LoVo (cell line): Measurements from ENCODE around the gene RADX.

Experiments
- DNase-seq: peaks from one replicate; pipeline ENCODE4 v3.0.0-alpha.2; 2016; ENCODE audit warnings: low spot score

Gene RADX

GRCh38 chrX:106684207-106684606, 72.4 kb downstream of the RADX start:
- DNase-seq, result no peak

DNA sequence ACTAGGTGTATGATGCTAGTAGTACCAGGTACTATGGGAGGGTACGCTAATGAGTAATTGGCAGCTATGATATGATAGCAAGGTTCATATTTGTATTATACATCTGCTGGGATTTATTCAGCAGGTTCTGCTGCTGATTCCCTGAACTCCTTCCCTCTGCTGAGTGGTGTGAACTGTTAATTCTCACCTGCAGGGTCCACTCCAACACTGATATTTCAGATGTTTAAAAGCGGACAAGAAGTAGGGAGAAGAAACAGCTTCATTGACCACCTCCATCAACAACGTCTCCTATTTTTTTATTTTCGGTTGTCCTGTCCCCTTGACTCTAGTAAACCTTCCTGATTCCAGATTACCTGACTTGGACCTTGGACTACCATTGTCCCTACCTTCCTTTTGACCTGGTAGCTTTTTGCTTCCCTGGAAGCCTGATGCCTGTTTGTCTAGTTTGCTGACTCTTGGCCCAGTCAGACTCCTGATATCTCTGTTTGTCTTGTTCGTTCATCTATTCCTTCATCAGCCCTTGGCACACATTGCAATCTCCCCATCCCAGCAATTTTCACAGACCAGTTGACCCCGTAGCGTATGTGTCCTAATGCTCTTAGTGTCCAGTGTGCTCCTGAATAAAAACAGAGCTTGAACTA, 80.8 kb downstream of the RADX start:
- DNase-seq, result peak; percentile 23

GRCh38 chrX:106696502-106696901, 84.7 kb downstream of the RADX start:
- DNase-seq, result no peak

DNA sequence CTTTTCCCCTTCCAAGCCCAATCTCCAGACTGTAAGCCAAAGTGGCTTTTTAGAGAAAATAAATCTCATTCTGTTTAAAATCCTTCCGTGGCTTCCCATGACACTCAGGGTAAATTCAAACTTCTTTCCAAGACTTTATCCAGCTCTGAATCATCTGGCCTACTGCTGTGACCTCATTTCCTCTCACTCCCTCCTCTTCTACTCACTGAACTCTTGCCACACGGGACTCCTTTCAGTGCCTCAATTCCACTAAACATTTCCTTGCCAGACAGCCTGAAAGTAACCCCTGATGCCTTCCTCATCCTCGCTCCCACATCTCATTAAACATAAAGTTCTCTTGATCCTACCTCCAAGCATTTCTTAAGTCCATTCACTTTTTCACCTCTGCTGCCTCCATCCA, 86.9 kb downstream of the RADX start:
- no peak for DNase-seq

- DNase-seq, result no peak
Observed at GRCh38 chrX:106702636-106703035, 90.9 kb downstream of the RADX start.

- no peak for DNase-seq
Observed at GRCh38 chrX:106706466-106706865, 94.7 kb downstream of the RADX start.

- peak; percentile 14 for DNase-seq
Observed at GRCh38 chrX:106707771-106708454, 96.1 kb downstream of the RADX start.

DNA sequence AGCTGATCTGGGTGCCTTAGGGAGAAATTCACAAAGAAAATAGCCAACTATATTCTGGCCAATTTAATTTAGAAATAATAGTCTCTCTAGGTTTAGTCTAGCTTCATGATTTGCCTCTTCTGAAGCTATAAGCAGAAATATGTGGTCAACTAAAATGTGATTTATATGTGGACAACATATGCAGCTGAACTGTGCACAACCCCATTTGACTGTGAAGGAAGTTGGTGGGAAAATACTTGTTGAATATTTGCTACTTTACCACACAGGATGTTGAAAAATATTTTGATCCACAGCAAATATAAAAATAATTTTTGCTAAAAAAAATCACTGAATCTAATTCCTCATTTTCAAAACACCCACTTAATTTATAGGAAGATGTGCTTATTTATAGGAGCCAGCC, 99.0 kb downstream of the RADX start:
- DNase-seq, result no peak

DNA sequence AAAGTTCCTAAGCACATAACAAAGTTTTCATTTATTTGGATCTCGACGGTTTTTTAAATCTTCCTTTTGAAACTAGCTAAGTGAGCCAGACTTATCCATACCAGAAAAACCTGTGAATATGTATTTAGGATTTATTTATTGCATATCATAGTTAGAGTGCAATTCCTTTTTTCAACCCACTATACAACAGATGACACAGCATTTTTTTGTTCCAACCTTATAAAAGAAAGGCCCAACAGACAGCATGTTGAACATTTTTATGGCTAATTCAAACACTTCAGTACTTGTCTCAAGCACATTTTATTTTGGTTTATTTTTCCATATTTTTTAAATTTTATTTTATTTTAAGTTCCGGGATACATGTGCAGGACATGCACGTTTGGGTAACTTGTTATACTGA, 99.6 kb downstream of the RADX start:
- DNase-seq, result no peak

GRCh38 chrX:106716004-106716403, 104.2 kb downstream of the RADX start:
- peak; percentile 18 for DNase-seq

- DNase-seq, result no peak
Observed at GRCh38 chrX:106716463-106716862, 104.7 kb downstream of the RADX start.

GRCh38 chrX:106718709-106719108, 106.9 kb downstream of the RADX start:
- DNase-seq, result no peak

DNA sequence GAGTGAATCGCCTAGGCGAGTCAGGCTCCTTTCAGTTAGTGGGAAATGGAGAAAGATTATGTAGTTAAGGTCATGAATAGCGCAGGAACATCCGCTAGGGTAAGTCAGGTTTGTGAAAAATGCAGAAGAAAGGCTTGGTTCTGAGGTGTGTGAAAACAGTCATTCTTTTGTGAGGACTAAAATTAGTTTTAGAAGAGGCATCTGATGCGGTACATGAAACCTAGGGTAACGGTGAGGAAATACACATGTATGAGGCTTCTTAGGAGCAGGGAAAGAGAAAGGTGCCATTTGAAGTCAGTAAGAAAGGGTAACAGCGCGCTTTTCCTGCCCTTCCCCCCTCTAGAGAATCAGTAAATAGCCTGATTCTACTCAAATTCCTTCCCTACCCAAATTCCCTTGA, 114.2 kb downstream of the RADX start:
- DNase-seq, result no peak

DNA sequence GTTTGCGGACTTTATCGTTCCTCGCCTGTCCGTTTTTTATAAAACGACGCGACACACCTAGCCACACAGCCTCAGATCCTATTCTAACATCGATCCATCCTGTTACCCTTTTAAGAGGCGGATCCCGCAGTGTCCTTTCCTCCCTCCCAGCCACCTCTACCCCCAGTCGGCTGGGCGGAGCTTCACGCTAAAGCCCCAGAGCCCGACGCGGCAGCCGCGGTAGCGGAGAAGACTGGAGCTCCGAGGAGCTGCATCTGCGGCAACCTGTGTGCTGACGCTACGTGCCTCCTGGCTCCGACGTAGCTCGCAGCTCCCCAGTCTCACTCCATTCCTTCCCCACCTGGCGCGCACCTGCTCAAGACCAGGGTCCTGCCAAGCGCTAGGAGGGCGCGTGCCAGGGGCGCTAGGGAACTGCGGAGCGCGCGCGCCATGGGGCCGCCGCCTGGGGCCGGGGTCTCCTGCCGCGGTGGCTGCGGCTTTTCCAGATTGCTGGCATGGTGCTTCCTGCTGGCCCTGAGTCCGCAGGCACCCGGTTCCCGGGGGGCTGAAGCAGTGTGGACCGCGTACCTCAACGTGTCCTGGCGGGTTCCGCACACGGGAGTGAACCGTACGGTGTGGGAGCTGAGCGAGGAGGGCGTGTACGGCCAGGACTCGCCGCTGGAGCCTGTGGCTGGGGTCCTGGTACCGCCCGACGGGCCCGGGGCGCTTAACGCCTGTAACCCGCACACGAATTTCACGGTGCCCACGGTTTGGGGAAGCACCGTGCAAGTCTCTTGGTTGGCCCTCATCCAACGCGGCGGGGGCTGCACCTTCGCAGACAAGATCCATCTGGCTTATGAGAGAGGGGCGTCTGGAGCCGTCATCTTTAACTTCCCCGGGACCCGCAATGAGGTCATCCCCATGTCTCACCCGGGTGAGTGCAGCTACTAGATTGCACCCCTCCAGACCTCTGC, 115.0 kb downstream of the RADX start, which contains the start of gene RNF128:
TSS of gene RNF128 (plus strand) at position 217 of the 953 bp plus-strand sequence. CDS start at position 430, 213 bp downstream.
- peak; percentile 60 for DNase-seq

GRCh38 chrX:106728337-106728736, 116.6 kb downstream of the RADX start:
- DNase-seq, result no peak
